NOMO-1 treated with dmso at 0.1 percent for 144 hours (cell line): ENCODE data around the gene RMDN2.
A peak's percentile ranks its signal among the peaks of the same experiment; 100 is the strongest.

Experiments
- DNase-seq: peaks from one replicate; lab custom pipeline; 2025; ENCODE audit not compliant: unreplicated experiment; lab: John Stamatoyannopoulos, UW

RMDN2 gene

DNA sequence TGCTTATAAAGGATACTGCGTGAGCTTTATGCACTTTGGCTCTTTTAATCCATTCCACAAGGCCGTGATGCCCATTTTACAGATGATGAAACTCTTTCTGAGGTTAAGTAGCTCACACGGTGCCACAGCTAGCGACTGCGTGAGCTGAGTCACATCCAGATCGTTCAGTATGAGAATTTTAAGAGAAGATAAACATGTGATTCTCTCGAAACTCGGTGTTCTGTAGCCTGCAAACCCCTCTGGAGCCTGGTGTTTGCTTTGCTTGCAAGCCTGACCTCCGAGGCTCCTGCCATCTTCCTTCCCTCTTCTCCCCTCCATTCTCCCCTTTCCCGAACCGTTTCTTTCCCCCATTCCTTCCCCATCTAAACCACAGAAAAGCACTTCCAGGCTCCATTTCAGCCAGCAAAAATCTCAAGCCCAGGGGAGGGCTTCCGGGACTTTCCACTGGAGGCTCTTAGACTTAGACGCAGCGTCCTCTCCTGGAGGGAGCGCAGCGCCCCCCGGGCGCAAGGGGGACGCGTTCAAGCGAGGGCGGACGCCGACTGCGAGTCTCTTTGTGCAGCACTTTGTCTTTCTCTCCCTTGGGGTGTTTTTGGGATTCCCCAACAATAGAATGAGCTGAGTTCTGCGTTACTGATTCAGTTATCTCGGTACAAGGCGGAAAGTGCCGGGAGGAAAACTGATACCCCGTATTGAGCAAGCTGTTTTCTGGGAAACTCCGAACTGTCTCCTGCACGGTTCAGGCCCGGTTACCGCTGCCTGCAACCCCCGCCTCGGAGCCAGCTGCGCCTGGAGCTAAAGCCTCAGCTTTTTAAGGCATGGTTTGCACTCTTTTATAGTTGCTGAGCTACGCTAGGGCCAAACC, 112.9 kb downstream of the RMDN2 start:
- no peak for DNase-seq

DNA sequence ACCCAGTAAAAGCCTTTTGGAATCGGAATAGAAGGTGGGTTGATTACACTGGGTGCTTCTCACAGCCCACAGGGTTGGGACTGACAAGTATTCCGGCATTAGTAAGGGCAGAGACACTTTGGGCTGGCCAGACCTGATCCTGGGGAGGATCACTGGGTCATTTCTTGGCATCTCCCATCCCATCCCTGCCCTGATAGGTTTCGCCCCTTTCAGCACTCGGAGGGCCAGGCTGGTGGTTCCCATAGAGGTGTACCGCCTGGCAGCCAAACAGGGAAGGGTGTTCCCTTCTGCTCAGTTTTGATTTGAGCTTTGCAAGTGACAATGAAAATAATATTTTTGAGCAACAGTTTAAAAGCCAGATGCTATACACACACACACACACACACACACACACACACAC, 113.6 kb downstream of the RMDN2 start:
- DNase-seq, result no peak

DNA sequence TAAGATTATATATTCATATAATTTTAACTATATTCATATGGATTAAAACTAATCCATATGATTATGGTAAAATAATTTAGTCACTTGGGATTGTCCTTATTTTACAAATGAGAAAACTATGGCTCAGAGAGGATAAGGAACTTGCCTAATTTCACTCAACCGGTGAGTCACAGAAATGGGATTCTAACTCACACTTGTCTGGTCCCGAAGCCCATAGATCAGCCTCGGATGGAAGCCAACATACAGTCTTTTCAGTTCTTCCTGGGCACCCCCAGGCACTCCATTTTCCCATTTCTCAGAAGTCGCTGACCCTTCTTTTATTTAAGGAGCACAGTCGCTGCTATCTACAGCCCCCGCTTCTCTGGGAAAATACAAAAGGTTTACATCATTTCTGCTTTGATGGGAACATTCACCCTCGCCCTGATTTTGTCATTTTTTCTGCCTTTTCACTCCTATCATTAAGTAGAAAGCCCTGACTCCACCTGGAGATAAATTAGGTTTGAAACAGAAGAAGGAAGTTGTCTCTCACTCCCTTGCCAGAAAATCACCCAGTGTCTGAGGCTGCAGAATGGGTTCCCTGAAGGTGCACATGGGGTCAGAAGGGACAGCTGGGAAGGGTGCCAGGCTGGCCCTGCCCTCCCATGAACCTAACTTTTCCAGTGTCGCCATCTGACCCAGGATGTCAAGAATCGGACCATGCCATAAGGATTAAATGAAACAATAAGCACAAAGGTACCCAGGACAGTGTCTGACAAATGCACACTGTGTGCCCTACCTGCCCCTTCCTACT, 114.2 kb downstream of the RMDN2 start:
- DNase-seq, result no peak

DNA sequence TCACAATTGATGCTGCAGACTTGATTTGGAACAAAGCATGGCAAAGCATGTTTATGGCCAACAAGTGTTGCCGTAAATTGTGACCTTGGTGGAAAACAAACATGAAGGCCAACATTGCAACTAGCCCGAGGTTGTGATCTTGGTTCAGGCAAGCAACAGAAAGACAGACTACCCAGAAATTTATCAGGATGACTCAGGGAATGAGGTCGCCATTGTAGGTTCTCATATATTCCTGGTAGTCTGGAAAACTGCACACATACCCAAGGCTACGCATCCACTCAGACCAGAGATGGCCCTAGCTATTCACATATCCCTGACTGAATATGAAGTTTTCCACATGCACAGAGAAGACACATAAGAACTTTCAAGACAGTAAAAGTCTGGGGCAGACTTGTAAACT, 120.7 kb downstream of the RMDN2 start:
- no peak for DNase-seq

DNA sequence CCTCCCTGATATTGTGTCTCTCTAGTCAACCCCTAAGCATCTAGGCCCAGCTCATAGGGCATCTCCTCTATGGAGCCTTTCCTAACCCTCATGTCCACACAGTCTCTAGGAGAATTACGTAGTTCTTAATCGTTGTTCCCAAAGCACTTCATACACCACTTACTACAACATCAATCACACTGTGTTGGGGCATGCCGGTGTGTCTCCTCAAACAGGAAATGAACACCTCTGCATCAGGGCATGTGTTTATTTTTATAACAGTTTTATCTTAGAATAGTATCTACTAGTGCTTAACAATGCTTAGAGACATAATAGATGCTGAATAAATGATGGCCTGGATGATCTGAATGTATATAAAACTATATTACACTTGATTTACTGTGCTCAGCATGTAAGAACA, 131.1 kb downstream of the RMDN2 start:
- DNase-seq, result no peak

DNA sequence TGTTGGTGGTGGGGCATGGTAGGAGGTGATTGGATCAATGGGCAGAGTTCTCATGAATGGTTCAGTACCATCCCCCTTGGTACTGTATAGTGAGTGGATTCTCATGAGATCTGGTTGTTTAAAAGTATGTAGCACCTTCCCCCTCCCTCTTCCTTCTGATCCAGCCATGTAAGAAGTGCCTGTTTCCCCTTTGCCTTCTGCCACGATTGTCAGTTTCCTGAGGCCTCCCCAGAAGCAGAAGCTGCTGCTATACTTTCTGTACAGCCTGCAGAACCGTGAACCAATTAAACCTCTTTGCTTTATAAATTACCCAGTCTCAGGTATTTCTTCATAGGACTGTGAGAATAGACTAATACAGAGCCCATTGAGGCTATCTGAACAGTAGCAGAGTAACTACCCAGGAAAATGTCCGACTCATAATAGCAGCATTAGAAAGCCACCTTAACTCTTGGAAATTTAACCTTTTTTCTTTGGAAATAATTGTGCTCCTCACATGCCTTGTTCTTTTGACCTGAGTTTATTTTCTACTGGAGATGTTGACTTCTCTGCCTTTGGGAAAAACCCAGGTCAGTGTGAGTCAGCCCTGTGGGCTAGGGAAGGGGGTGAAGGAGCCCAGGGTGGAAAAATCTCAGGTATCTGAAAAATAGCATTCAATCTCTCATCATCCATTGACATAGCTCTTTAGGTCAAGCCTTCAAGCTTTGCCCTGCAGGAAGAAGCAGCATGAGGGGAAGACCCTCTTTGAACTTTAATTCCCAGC, 132.7 kb downstream of the RMDN2 start:
- DNase-seq, result peak; percentile 35

DNA sequence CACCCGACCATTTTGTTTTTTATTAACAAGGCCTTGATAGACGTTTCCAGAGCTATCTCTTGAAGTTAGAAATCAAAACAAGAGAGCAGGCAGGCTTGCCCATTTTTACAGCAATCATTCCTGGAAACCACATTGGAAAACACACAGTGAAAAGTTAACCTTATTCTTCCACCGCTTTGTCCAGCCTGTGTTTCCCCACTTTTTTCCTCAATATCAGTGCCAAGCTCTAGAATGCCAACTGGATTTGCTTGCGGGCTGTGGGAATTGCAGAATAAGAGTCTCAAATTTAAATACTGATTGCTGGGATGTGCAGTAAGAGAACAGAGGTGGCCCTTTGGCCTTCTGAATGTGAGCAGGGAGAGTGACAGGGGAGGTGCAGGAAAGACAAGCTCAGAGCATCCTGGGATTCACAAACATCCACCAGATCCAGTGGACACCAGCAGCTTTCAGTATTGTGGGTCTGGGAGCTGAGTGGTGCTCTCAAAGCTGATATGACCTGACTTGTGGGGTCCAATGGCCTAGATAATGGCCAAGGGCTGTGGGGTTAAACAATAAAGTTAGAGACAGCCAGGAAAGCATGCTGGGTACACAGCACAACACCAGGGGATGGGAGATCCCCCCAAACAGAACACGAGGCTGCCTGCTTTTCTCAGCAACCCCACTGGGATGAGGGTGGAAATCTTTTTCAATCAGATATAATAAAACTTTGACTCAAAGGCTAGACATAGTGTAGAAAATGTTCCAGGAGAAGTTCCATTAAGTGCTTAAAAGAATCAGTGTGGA, 135.3 kb downstream of the RMDN2 start:
- no peak for DNase-seq

DNA sequence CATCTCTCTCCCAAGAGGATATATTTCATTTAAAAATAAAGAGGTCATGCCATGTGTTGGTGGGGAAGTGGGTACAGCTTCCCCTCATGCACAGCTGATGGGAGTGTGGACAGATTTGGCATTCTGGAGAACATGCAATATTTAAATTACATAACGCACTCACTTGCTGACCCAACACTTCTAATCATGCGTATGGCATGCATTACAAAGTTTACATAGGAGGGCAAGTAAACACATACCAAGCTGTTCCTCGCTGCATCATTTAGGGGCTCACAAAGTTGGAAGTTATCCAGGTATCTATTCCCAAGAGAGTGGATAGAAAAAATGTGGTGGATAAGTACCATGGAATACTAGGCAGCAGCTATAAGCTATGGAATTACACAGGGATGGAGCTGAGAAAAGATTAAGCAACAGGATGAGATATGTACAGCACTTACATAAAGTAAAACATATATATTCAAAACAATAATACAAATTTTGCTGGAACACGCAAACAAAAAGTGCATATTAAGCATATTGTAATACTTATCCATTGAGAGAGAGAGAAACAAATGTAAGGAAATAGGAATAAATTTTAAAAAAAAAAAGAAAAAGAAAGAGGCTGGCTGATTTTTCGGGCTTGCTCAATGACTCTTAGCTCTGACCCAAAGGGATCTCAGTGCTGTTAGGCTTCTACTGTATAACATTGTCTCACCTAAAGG, 139.9 kb downstream of the RMDN2 start:
- DNase-seq, result no peak

DNA sequence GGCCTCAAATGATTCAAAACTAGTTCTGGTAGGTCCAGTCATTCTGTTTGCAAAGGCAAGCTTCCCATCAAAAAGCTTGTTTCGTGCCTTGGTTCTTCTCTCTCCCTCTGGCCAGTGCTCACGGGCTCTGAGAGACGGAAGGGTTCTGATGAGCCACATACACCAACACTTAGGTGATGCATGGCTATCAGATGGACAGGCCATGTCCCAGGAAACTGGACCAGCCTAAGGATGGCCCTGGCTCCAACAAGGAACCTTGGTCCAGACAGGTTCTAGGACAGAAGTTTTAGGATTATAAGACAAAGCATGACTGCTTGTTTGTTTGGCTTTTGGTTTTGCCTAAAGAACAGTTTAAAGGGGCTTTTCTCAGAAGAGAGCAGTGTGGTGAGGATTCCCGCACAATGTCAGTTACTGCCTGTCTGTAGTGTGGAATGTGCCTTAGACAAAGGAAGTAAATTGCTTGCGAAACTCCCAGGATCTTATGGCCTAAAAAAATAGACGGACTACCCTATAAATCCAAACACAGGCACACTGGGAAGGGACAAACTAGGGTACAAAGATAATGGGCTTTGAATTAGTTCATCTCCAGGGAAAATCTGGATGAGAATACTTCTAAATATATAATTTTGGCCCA, 140.5 kb downstream of the RMDN2 start:
- DNase-seq, result no peak

DNA sequence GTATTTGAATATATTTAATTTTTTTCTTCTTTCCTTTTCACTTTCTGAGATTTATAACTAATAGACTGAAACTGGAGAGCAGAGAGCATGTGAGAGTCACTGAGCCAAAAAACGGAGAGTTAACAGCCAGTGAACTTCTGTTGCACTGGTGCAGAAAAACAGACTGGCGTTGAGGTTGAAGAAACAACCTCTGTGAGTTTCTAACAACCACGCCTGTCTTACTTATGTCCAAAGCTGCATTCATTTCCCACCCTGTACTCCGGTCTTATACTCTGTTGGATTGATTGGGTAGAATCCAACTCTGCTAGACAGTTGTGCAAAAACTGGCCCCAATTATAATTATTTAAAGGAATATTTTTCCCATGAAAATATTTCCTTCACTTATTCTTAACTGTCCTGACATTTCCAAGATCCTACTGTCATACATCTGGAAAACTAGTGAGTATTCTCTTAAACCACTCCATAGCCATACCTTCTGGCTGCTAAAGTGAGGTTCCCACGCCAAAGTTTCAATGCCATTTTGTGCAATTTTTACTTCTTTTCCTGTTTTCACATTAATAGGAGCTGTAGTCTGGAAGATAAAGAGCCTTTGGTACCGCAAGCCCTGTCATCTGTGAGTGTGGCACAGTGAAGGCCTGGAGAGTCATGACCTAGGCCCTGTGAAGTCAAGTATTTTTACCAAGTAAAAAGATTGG, 141.5 kb downstream of the RMDN2 start:
- DNase-seq, result no peak
